ENCODE data around the gene SNX19. TPM values are rescaled to one million over a fixed set of nuclear protein-coding genes. Genes with fewer than 3 reads are reported as not detected.

SNX19 gene
- total and polyA plus RNA-seq, 2 of the 4 experiments (the other 2 are of a cell fraction), result 35.9 to 113 TPM

- no peak for TF ChIP-seq BHLHE40 (IDR thresholded peaks at IDR 0.05; ENCODE audit: low read depth, low read length)
- no peak for TF ChIP-seq RFX5 (IDR thresholded peaks at IDR 0.05; ENCODE audit: low read depth, low read length)
- TF ChIP-seq RAD21 (IDR thresholded peaks at IDR 0.05; ENCODE audit: low read length), result no peak
- Histone ChIP-seq H3K4ac (ENCODE audit: low read depth, low read length) (no peak overlapping the region), H3K18ac (ENCODE audit: low read depth, low read length) (peak overlapping the region; percentile 73), H2AFZ (replicated peaks; ENCODE audit: low read length, poor library complexity) (no peak overlapping the region), H3K23ac (ENCODE audit: low read depth, low read length) (no peak overlapping the region), H3K4me3 (ENCODE audit: insufficient read depth, low read depth, low read length) (no peak overlapping the region), H2BK20ac (ENCODE audit: low read depth, low read length) (no peak overlapping the region), H3K36me3 (ENCODE audit: control insufficient read depth, insufficient read depth, low read length) (no peaks in the 10 kb centered on the region), H3K9me3 (ENCODE audit: control insufficient read depth, insufficient read depth, low read length) (no peaks in the 10 kb centered on the region), H3K14ac (replicated peaks; ENCODE audit: low read depth, low read length) (0 out of 2 replicates have a peak overlapping the region, but pooled peaks have one; percentile 33), H3K4me2 (ENCODE audit: low read depth, low read length) (peak overlapping the region; percentile 68), H3K4me1 (ENCODE audit: control insufficient read depth, insufficient read depth, low read length) (peaks cover 3% of the 10 kb centered on the region; the same call in 1 of the 2 replicates), H4K8ac (ENCODE audit: low read depth in 2 of 2, low read length in 2 of 2) (peak overlapping the region in 1 of 2 experiments; percentile 15; a peak in 1 of 4 replicates), H4K91ac (ENCODE audit: insufficient read depth, low read depth, low read length) (no peak overlapping the region), H4K20me1 (ENCODE audit: insufficient read depth, low read length) (no peaks in the 10 kb centered on the region), H2BK120ac (ENCODE audit: low read depth, low read length) (peak overlapping the region; percentile 58; the same call in 1 of the 2 replicates), H4K5ac (ENCODE audit: low read depth, low read length) (peak overlapping the region; percentile 75), H2BK5ac (ENCODE audit: low read depth, low read length, poor library complexity, severe bottlenecking) (no peak overlapping the region), H2AK5ac (ENCODE audit: low read depth, low read length) (no peak overlapping the region), H3K56ac (ENCODE audit: extremely low read depth, insufficient read depth, low read length) (no peak overlapping the region), H3K9ac (ENCODE audit: low read depth, low read length) (no peak overlapping the region), H3K79me1 (ENCODE audit: low read depth in 1 of 2, low read length in 2 of 2) (no peaks in the 10 kb centered on the region), H3K27me3 (ENCODE audit: control insufficient read depth, insufficient read depth, low read length) (no peaks in the 10 kb centered on the region), H2AK9ac (replicated peaks; ENCODE audit: low read depth, low read length, poor library complexity) (no peak overlapping the region), H3K9me1 (ENCODE audit: insufficient read depth, low read length) (no peaks in the 10 kb centered on the region; the same call in 1 of the 2 replicates), H2BK15ac (ENCODE audit: low read depth, low read length) (no peak overlapping the region), H3K27ac (ENCODE audit: insufficient read depth, low read length) (peak overlapping the region; percentile 71; the same call in 1 of the 2 replicates)
- POLR2A ChIA-PET (ENCODE audit: unreplicated experiment), result no interaction called here
- in situ Hi-C loops (cut with MboI; ENCODE audit: low sequenced_read_pairs) (no loop called here), dilution Hi-C loops (cut with HindIII; ENCODE audit: low sequenced_read_pairs, unreplicated experiment) (no loop called here), intact Hi-C loops (cut with micrococcal nuclease) (loop anchor here (5.0 kb wide), 1 partner anchor 388 kb away; no protein-coding TSS in a partner anchor)
- CTCF ChIA-PET, result interaction anchor here (1.1 kb wide), 1 partner anchor 22 kb away, joined by 4 read pairs; no protein-coding TSS in a partner anchor
- 0 out of 2 replicates have a peak, but pooled peaks have one; percentile 24 for ATAC-seq (ENCODE audit: low read depth)
- no CpG with 5 or more reads among the region's 3 CpGs for whole genome bisulfite sequencing, 2 experiments (ENCODE audit: extremely low coverage in 2 of 2, insufficient read length in 1 of 2)
- DNase-seq, result no peak
- no TSS peak for BruUV-seq (replicated peaks)
These were observed 75.6 kb downstream of the SNX19 start for GRCh38 chr11:130840679-130841078.
